ENCODE results near the gene NUTF2.

NUTF2 gene

GRCh38 chr16:67880584-67880983, 33.9 kb downstream of the NUTF2 start:
- no peak overlapping the region for H3K4me3 ChIP-seq (ENCODE audit: low read depth, low read length)
- TF ChIP-seq, protein P1, sequence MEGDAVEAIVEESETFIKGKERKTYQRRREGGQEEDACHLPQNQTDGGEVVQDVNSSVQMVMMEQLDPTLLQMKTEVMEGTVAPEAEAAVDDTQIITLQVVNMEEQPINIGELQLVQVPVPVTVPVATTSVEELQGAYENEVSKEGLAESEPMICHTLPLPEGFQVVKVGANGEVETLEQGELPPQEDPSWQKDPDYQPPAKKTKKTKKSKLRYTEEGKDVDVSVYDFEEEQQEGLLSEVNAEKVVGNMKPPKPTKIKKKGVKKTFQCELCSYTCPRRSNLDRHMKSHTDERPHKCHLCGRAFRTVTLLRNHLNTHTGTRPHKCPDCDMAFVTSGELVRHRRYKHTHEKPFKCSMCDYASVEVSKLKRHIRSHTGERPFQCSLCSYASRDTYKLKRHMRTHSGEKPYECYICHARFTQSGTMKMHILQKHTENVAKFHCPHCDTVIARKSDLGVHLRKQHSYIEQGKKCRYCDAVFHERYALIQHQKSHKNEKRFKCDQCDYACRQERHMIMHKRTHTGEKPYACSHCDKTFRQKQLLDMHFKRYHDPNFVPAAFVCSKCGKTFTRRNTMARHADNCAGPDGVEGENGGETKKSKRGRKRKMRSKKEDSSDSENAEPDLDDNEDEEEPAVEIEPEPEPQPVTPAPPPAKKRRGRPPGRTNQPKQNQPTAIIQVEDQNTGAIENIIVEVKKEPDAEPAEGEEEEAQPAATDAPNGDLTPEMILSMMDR (IDR thresholded peaks at IDR 0.05; ENCODE audit: low read depth, low read length): no peak

DNA sequence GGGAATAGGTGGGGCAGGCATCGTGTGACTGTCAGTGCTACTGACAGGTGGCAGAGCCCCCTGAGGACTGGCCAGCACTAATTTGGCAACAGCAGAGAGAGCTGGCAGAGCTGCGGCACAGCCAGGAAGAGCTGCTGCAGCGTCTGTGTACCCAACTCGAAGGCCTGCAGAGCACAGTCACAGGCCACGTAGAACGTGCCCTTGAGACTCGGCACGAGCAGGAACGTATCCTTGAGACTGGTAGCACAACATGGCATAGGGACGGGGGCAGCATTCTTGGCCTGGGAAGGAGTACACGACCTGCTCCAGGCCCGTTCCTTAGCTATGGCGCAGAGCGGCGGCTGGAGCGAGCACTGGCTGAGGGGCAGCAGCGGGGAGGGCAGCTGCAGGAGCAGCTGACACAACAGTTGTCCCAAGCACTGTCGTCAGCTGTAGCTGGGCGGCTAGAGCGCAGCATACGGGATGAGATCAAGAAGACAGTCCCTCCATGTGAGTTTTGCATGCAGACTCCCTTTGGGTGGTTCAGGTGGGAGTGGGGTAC, 35.0 kb downstream of the NUTF2 start:
- H3K4me3 ChIP-seq (ENCODE audit: low read depth, low read length): no peak overlapping the region
- TF ChIP-seq, protein P1 (IDR thresholded peaks at IDR 0.05; ENCODE audit: low read depth, low read length): no peak

DNA sequence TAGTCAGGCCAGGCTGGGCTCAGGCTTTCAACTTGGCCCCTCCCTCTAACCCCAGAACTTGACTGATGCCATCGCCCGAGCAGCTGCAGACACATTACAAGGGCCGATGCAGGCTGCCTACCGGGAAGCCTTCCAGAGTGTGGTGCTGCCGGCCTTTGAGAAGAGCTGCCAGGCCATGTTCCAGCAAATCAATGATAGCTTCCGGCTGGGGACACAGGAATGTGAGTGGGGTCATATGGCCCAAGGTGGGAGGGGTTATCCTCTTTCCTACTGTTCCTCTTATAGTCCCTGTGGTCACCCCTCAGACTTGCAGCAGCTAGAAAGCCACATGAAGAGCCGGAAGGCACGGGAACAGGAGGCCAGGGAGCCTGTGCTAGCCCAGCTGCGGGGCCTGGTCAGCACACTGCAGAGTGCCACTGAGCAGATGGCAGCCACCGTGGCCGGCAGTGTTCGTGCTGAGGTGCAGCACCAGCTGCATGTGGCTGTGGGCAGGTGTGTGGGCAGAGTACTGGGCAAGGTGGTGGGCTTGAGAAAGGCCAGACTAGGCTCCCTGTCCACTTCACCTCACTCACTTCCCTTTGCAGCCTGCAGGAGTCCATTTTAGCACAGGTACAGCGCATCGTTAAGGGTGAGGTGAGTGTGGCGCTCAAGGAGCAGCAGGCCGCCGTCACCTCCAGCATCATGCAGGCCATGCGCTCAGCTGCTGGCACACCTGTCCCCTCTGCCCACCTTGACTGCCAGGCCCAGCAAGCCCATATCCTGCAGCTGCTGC, 35.8 kb downstream of the NUTF2 start:
- TF ChIP-seq, protein P1 (IDR thresholded peaks at IDR 0.05; ENCODE audit: low read depth, low read length): no peak
- H3K4me3 ChIP-seq (ENCODE audit: low read depth, low read length): no peak overlapping the region

- TF ChIP-seq, protein P1 (IDR thresholded peaks at IDR 0.05; ENCODE audit: low read depth, low read length): no peak
- H3K4me3 ChIP-seq (ENCODE audit: low read depth, low read length): no peak overlapping the region
Observed at GRCh38 chr16:67883146-67883871, 36.6 kb downstream of the NUTF2 start.

- H3K4me3 ChIP-seq (ENCODE audit: low read depth, low read length): no peak overlapping the region
- TF ChIP-seq, protein P1 (IDR thresholded peaks at IDR 0.05; ENCODE audit: low read depth, low read length): peak; percentile 85
Observed at GRCh38 chr16:67883872-67884261, 37.1 kb downstream of the NUTF2 start.

GRCh38 chr16:67884684-67885083, 38.0 kb downstream of the NUTF2 start, which contains the start of gene NRN1L:
Gene NRN1L (plus strand): TSS chr16:67884885. CDS start chr16:67884904, 19 bp downstream.
- no peak within 1 kb of the TSS for H3K4me3 ChIP-seq (ENCODE audit: low read depth, low read length)
- TF ChIP-seq, protein P1 (IDR thresholded peaks at IDR 0.05; ENCODE audit: low read depth, low read length): no peak

GRCh38 chr16:67885545-67885944, 38.8 kb downstream of the NUTF2 start:
- TF ChIP-seq, protein P1 (IDR thresholded peaks at IDR 0.05; ENCODE audit: low read depth, low read length): no peak
- no peak overlapping the region for H3K4me3 ChIP-seq (ENCODE audit: low read depth, low read length)
